Ectodermal cell (in vitro differentiated cells): ENCODE measurements around the gene BEST1.

Source experiments
- H3K27ac ChIP-seq: 2 replicates; pipeline ENCODE4 v1.7.0; 2013; ENCODE audit warnings: mild to moderate bottlenecking, low read depth, low read length; ENCODE audit not compliant: insufficient read depth, poor library complexity, severe bottlenecking
- H3K27me3 ChIP-seq: 2 replicates; pipeline ENCODE4 v1.7.0; 2013; ENCODE audit warnings: mild to moderate bottlenecking, low read length; ENCODE audit not compliant: insufficient read depth, control insufficient read depth, poor library complexity, severe bottlenecking
- H3K36me3 ChIP-seq: one replicate; pipeline ENCODE4 v1.7.0; 2013; ENCODE audit warnings: low read length; ENCODE audit not compliant: control insufficient read depth, insufficient read depth
- H3K4me1 ChIP-seq: one replicate; pipeline ENCODE4 v1.7.0; 2013; ENCODE audit warnings: low read length; ENCODE audit not compliant: control insufficient read depth, insufficient read depth
- H3K4me3 ChIP-seq: 2 replicates; pipeline ENCODE4 v1.7.0; 2013; ENCODE audit warnings: low read depth, low read length, control low read depth; ENCODE audit not compliant: insufficient read depth
- H3K9me3 ChIP-seq: 2 replicates; pipeline ENCODE4 v1.7.0; 2013; ENCODE audit warnings: mild to moderate bottlenecking, low read length, moderate library complexity; ENCODE audit not compliant: control insufficient read depth
- WGBS, 2 experiments: methylation state at CpG; one replicate each; pipeline ENCODE4 v1.1.7; 2013; ENCODE audit warnings: missing lambda C conversion rate in 2 of 2; 5-methylcytosine and 5-hydroxymethylcytosine counted together

The BEST1 gene

DNA sequence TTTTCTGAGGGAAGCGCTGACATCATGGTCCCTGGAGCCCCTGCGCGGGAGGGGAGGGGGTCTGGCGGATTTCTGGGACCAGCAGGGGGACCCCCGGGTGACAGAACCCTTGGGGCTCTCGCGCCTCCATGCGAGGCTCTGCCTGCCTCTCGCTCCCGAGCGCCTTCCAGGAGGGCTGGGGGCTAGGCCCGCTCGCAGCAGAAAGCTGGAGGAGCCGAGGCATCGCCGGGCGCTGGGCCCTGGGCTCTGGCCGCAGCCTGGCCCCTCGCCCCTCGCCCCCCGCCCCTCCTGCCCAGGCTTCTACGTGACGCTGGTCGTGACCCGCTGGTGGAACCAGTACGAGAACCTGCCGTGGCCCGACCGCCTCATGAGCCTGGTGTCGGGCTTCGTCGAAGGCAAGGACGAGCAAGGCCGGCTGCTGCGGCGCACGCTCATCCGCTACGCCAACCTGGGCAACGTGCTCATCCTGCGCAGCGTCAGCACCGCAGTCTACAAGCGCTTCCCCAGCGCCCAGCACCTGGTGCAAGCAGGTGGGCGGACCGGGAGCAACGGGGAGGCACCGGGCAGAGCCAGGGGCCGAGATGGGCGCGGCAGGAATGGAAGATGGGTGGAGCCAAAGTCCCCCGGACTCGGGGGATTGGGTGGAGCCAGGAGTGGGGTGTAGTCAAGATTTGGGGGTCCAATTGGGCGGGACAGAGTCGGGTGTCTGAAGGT, 5.4 kb downstream of the BEST1 start:
- peaks cover 5% of the 10 kb centered on the region for H3K4me1 ChIP-seq
- peaks cover 36% of the 10 kb centered on the region for H3K27me3 ChIP-seq
- H3K27ac ChIP-seq, result no peak overlapping the region
- no peaks in the 10 kb centered on the region for H3K36me3 ChIP-seq
- H3K9me3 ChIP-seq, result no peaks in the 10 kb centered on the region
- peak overlapping the region; percentile 1 for H3K4me3 ChIP-seq
- 6% methylated on average over 56 of the region's 56 CpGs for WGBS, 2 experiments

DNA sequence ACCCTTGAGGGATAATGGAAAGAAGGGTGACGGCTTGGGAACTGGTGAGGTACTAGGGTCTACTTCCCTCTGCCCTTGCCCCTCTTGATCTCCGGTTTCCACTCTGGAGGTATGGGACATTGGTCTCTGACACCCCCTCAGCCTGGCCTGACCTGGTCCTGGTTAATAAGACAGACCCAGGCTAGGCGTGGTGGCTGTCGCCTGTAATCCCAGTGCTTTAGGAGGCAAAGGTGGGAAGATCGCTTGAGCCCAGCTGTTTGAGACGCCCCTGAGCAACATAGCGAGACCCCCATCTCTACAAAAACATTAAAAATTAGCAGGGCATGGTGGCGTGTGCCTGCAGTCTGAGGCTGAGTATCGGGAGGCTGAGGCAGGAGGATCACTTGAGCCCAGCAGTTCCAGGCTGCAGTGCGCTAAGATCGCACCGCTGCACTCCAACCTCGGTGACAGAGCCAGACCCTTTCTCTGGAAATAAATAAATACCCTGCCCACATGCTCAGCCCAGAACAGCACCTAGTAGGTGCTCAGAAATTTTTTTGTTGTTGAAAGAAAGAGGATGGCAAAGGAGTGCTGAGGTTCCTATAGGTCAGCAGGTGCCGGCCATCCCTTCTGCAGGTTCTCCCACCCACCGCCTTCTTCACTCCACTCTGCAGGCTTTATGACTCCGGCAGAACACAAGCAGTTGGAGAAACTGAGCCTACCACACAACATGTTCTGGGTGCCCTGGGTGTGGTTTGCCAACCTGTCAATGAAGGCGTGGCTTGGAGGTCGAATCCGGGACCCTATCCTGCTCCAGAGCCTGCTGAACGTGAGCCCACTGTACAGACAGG, 6.3 kb downstream of the BEST1 start:
- H3K9me3 ChIP-seq, result no peaks in the 10 kb centered on the region
- 87 to 88% methylated on average over 20 of the region's 20 CpGs for WGBS, 2 experiments
- no peak overlapping the region for H3K27ac ChIP-seq
- peaks cover 36% of the 10 kb centered on the region for H3K27me3 ChIP-seq
- H3K4me1 ChIP-seq, result peaks cover 5% of the 10 kb centered on the region
- no peak overlapping the region for H3K4me3 ChIP-seq
- no peaks in the 10 kb centered on the region for H3K36me3 ChIP-seq

DNA sequence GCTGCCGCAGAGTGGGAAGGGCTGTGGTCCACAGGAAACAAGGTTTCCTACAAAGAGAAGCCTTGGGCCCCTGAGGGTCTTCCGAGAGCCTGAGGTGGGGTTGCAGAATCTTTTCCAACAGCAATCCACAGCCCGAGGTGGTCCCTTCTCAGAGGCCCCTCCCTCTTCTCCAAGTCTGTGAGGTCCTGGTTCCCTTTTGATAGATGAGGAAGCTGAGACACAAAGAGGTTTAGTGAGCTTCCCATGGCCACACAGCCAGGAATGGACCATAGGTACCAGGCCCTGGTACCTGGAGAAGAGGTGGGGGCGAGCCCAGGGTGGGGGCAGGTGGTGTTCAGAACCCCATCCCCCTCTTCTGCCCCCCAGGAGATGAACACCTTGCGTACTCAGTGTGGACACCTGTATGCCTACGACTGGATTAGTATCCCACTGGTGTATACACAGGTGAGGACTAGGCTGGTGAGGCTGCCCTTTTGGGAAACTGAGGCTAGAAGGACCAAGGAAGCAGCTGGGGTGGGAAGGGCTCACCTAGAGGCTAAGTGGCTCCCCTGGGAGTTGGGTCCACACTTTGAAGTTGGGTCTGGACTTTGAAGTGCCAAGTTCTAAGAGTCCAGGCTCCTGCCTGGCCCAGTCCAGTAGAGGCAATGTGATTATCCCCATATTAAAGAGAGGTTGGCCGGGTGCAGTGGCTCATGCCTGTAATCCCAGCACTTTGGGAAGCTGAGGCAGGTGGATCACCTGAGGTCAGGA, 7.0 kb downstream of the BEST1 start:
- WGBS, 2 experiments, result 91 to 92% methylated on average over 7 of the region's 7 CpGs
- H3K27ac ChIP-seq, result no peak overlapping the region
- no peaks in the 10 kb centered on the region for H3K36me3 ChIP-seq
- H3K4me3 ChIP-seq, result no peak overlapping the region
- H3K4me1 ChIP-seq, result peaks cover 5% of the 10 kb centered on the region
- no peaks in the 10 kb centered on the region for H3K9me3 ChIP-seq
- peaks cover 36% of the 10 kb centered on the region for H3K27me3 ChIP-seq

DNA sequence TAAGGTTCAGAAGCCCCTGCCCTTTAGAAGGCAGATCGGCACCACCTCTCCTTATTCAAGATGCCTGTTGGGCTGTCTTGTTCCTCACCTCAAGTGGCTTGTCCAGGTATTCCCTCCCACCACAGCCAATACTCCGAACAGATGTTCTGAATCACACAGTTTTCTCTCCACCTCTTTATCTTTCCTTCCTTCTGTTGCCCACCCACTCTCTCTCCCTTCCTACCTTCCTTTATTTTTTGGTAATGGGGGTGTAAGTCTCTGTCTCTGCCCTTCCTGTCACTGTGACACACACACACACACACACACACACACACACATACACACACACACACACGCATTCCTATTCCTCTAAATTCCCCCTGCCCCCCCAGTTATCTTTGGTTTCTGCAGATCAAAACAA, 8.4 kb downstream of the BEST1 start:
- no peaks in the 10 kb centered on the region for H3K9me3 ChIP-seq
- H3K4me3 ChIP-seq, result no peak overlapping the region
- peaks cover 36% of the 10 kb centered on the region for H3K27me3 ChIP-seq
- 71 to 79% methylated on average over 3 of the region's 3 CpGs for WGBS, 2 experiments
- H3K27ac ChIP-seq, result no peak overlapping the region
- no peaks in the 10 kb centered on the region for H3K36me3 ChIP-seq
- H3K4me1 ChIP-seq, result peaks cover 5% of the 10 kb centered on the region

DNA sequence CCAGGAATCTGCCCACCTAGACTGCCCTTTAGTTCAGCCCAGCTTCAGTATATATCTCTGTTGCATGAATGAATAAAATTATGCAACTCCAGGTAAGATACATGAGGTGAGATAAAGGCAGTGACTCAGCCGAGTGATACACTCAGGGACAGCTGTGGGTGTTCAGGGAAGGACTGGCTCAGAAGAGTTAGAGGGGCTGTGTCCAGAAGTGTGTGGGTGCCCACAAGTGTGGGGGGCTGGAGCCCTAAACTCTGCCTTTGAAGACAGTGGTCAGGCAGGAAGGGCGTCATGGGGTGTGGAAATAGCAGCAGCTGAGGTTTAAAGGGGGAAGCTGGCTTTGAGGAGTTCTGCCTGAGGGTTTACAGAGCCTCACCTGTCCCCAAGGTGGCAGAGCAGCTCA, 9.0 kb downstream of the BEST1 start:
- H3K9me3 ChIP-seq, result no peaks in the 10 kb centered on the region
- 57 to 67% methylated on average over 2 of the region's 2 CpGs for WGBS, 2 experiments

DNA sequence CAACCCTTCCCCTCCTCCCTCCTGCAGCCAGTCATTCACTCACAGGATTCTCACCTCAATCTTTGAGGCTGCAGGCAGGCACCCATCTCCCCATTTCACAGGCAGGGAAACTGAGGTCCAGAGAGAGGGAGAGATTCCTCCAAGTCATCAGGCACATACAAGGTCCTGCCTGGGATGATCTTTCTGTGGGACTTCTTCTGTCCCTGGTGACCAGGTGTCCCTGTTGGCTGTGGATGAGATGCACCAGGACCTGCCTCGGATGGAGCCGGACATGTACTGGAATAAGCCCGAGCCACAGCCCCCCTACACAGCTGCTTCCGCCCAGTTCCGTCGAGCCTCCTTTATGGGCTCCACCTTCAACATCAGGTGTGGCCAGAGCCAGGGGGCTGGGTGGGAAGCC, 9.5 kb downstream of the BEST1 start:
- H3K4me1 ChIP-seq, result peaks cover 5% of the 10 kb centered on the region
- no peaks in the 10 kb centered on the region for H3K36me3 ChIP-seq
- H3K27me3 ChIP-seq, result peaks cover 26% of the 10 kb centered on the region
- no peak overlapping the region for H3K4me3 ChIP-seq
- no peak overlapping the region for H3K27ac ChIP-seq
- H3K9me3 ChIP-seq, result no peaks in the 10 kb centered on the region
- 94 to 96% methylated on average over 6 of the region's 6 CpGs for WGBS, 2 experiments

More for the DNA sequence above, 9.0 kb downstream of the BEST1 start:
- H3K27ac ChIP-seq, result no peak overlapping the region
- peaks cover 5% of the 10 kb centered on the region for H3K4me1 ChIP-seq
- H3K36me3 ChIP-seq, result no peaks in the 10 kb centered on the region
- no peak overlapping the region for H3K4me3 ChIP-seq
- peaks cover 32% of the 10 kb centered on the region for H3K27me3 ChIP-seq

DNA sequence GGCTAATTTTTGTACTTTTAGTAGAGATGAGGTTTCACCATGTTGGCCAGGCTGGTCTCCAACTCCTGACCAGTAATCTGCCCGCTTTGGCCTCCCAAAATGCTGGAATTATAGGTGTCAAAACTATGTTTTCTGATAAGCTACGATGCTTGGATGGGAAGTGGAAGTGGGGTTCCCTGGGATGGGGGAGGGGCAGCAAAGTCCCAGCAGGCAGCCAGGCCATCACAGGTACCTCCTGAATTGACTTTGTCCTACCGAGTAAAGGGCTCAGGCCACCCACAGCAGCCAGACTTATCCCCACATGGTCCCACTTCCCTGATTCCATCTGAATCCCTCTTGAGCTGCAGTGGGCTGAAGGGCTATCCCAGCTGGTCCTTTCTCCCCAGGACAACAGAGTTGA, 10.4 kb downstream of the BEST1 start:
- Histone ChIP-seq H3K4me3 (no peak overlapping the region), H3K9me3 (no peaks in the 10 kb centered on the region), H3K27ac (no peak overlapping the region), H3K4me1 (peaks cover 4% of the 10 kb centered on the region), H3K36me3 (peaks cover 5% of the 10 kb centered on the region), H3K27me3 (peaks cover 18% of the 10 kb centered on the region)
- WGBS, 2 experiments, result 81 to 86% methylated on average over 3 of the region's 3 CpGs

DNA sequence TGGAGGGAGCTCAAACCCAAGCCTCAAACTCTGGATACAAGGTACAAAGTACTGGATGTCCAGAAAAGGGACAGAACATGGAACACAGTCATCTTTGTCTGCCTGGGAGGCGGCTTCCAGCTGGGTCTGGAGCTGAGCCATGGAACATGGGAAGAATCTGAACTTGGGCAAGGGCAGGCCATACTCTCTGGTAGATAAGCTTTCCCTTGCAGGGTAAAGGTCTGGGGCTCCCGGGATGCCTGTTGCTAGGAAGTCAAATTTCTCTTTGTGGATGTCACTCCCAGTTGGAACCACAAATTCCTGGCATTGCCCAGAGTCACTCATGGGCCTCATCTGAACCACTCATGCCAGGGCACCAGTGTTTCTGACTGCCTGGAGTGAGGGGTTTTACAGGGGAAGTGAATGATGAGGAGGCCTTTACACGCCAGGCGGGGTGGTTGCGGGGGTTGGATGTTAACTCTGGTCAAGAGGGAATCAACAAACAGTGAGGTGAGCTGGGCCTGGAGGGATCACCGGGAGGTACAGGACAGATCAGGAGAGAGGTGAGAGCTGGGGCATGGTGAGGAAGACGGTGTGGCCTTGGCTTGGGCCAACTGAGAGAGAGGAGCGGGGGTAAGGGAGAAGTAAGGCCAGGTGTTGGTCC, 11.5 kb downstream of the BEST1 start:
- no peaks in the 10 kb centered on the region for H3K9me3 ChIP-seq
- peaks cover 7% of the 10 kb centered on the region for H3K4me1 ChIP-seq
- peaks cover 5% of the 10 kb centered on the region for H3K36me3 ChIP-seq
- WGBS, 2 experiments, result 92 to 95% methylated on average over 8 of the region's 8 CpGs
- H3K27ac ChIP-seq, result no peak overlapping the region
- H3K27me3 ChIP-seq, result peaks cover 6% of the 10 kb centered on the region
- no peak overlapping the region for H3K4me3 ChIP-seq

DNA sequence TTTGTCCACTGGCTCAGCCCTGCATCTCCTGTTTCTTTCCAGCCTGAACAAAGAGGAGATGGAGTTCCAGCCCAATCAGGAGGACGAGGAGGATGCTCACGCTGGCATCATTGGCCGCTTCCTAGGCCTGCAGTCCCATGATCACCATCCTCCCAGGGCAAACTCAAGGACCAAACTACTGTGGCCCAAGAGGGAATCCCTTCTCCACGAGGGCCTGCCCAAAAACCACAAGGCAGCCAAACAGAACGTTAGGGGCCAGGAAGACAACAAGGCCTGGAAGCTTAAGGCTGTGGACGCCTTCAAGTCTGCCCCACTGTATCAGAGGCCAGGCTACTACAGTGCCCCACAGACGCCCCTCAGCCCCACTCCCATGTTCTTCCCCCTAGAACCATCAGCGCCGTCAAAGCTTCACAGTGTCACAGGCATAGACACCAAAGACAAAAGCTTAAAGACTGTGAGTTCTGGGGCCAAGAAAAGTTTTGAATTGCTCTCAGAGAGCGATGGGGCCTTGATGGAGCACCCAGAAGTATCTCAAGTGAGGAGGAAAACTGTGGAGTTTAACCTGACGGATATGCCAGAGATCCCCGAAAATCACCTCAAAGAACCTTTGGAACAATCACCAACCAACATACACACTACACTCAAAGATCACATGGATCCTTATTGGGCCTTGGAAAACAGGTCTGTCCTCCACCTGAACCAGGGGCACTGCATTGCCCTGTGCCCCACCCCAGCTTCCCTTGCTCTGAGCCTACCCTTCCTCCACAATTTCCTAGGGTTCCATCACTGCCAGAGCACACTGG, 12.3 kb downstream of the BEST1 start:
- no peak overlapping the region for H3K27ac ChIP-seq
- 89% methylated on average over 12 of the region's 12 CpGs for WGBS, 2 experiments

More for the DNA sequence above, 12.3 kb downstream of the BEST1 start:
- Histone ChIP-seq H3K27me3 (no peaks in the 10 kb centered on the region), H3K9me3 (no peaks in the 10 kb centered on the region), H3K4me3 (no peak overlapping the region), H3K36me3 (peaks cover 5% of the 10 kb centered on the region), H3K4me1 (peaks cover 7% of the 10 kb centered on the region)
